DMS53 treated with DMSO at 0.1 percent for 48 hours (cell line): ENCODE results near the gene XYLT1.

Experiments
- DNase-seq: peaks from one replicate; lab custom pipeline; 2025; ENCODE audit not compliant: unreplicated experiment; lab: John Stamatoyannopoulos, UW

XYLT1 gene

DNA sequence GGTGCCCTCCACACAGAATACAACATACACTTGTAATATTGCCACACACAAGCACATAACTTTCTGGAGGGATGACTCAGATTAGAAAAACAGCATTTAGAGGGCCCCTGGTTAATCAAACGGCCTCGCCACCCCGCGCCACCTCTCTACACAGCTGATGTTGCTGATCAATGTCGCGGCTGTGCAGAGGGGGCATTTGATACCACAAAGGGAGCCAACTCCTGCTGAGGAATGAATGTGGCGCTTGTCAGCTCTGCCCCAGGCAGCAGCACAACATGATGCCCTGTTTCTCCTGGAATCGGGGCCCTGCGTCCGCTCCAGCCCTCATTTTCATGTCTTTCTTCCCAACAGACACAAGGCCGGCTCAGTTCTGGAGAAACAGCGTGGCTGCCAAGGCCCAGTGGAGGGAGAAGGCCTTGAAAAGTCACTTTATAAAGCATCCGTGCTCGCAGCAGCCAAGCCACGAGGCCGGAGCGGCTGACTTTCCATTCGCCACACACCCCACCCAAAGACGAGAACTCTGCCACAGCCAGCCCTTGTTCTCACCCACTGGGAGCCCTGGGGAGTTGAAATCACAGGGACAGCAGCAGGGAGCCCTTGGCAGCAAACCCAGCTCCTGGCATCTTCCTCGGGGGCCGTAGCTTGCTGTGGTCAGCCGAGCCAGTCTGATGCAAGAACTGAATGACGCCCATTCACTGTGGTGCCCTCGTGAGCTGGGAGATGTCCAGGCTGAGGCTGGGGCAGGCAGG is 65.6 kb downstream of the XYLT1 start:
- DNase-seq: no peak

DNA sequence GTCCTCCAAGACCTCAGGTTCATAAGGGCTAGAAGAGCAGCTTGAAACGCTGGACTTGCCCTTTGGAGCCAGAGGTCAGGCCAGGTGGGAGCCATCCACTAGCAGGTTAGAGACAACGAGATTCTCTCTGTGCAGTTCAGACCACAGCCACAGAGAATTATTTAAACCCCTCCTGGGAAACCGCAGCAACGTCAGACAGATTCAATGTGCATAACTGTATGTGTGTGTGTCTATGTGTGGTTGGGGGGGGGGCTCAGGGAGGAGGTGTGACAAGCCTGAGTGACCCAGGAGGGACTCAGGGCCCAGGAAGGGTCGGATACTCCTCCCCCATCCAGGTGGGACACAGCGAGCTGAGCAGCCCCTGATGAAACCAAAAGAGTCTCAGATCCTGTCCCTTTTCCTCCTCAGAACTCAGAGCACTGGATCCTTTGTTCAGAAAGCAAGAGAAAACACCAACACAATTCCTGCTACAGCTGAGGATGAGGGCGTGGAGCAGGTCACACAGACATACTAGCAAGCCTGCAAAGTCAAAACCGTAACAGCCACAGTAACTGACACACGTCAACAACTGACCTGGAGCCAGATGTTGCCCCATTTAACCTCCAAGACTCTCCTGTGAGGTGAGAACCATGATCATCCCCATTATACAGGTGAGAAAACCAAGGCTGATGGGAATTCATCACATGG is 66.8 kb downstream of the XYLT1 start:
- no peak for DNase-seq

DNA sequence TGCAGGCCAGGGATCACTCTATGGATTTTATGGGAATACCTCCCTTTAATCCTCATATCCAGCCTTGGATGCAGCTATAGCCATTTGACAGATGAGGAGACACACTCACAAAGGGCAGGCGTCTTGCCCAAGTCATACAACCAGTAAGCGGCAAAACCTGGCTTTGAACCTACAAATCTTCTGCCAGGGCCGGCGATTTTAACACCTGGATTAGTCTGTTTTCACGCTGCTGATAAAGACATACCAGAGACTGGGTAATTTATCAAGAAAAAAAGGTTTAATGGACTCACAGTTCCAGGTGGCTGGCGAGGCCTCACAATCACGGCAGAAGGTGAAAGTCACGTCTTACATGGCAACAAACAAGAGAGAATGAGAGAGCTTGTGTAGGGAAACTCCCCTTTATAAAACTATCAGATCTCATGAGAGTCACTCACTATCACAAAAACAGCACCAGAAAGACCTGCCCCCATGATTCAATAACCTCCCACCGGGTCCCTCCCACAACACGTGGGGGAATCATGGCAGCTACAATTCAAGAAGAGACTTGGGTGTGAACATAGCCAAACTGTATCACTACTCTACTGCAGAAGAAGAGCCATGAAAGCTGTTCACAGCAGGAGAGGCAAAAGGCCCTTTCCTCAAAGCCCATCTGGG is 67.5 kb downstream of the XYLT1 start:
- DNase-seq: no peak

DNA sequence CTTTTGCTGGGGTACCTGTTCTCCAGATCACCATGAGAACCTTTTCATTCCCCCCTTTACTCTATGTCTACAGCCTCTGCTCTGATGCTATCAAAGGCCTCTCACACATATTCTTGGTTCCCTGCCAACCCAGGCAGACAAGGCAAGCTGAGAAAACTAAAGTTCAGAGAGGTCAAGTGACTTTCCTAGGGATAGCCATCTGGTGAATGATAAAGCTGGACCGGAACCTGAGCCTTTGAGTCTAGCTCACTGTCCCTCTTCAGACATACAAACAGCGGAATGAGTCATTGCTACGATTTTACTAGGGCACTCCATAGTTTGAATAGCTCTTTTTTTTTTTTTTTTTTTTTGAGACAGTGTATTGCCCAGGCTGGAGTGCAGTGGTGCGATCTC is 73.3 kb downstream of the XYLT1 start:
- DNase-seq: peak; percentile 87

DNA sequence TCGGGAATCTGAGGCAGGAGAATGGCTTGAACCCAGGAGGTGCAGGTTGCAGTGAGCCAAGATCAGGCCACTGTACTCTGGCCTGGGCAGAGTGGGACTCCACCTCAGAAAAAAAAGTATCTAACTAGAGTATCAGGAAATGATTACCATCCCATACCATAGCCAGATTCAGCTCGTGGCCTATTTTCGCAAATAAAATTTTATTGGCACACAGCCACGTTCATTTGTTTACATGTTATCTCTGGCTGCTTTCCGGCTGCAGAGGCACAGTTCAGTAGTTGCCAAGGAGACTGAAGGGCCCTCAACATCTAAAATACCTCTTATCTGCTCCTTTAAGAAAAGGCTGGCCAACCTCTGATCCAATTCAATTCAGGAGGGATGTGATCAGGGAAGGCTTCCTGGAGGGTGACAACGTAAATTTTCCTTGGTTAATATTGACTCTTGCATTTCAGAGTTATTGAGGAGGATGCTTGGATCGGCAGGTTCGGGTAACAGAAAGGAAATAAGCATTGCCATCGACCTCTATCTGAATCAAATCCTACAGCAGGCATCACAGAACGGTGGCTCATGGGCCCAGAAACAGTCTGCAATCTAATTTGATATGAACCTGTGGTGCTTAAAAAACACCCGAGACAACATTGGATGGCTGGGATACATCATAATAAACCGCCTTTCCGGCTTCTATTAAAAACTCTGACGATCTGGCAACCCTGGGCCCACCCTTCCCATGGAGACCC is 73.8 kb downstream of the XYLT1 start:
- peak; percentile 50 for DNase-seq

DNA sequence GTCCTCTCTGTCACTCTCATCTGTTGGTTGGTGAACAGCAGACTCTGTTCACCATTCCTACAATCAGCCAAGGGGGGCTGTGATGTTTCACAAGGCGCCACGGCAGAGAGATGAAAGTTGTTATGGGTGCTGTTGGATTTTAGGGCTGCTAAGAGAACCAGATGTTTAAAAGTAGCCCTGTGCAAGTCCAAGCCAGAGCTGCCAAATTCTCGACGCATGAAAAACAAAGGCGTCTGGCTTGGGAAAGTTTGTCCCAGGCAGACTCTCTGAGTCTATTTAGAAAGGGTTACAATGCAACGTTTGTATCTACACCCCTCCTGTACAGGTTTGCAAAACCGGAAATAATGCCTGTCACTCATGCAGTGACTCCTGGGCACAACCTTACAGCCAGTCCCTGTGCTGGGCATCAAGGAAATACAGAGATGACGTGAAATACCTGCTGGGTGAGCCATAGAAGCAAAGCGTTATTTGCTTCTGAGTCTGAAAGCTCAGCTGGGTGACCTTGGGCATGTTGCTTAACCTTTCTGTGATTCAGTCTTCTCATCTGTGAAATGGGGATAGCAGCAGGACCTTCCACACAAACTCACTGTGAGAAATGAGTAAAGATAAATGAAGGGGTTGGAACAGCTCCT is 74.8 kb downstream of the XYLT1 start:
- DNase-seq: peak; percentile 1

DNA sequence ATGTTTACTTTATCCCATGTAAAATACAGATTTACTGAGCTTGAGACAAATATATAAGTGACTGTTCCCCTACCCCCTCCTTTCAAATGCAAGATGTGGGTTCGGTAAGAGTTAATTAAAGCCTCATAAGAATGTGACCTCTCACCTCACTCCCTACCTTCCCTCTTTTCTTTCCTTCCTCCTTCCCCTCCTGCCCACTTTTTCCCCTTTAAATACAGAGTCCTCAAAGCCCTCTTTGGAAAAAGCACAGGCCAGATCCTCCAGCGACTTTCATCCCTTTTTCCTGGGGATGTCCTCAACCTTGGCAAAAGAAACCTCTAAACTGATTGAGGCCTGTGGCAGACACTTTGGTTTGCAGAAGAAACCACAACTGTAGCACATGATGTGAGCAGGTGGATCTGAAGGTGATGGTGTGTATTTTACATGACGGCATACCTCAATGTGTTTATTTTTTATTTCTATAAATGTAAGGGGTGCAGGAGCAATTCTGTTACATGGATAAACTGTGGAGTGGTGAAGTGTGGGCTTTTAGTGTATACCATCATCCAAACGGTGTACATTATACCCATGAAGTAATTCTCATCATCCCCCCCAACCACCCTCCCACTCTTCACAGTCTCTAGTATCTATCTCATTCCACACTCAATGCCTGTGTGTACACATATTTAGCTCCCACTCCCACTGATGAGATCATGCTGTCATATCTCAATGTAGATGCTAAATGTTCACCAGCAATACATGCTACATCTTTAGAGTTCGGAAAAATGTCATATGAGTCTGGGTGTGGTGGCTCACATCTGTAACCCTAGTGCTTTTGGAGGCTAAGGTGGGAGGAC is 77.7 kb downstream of the XYLT1 start:
- no peak for DNase-seq

DNA sequence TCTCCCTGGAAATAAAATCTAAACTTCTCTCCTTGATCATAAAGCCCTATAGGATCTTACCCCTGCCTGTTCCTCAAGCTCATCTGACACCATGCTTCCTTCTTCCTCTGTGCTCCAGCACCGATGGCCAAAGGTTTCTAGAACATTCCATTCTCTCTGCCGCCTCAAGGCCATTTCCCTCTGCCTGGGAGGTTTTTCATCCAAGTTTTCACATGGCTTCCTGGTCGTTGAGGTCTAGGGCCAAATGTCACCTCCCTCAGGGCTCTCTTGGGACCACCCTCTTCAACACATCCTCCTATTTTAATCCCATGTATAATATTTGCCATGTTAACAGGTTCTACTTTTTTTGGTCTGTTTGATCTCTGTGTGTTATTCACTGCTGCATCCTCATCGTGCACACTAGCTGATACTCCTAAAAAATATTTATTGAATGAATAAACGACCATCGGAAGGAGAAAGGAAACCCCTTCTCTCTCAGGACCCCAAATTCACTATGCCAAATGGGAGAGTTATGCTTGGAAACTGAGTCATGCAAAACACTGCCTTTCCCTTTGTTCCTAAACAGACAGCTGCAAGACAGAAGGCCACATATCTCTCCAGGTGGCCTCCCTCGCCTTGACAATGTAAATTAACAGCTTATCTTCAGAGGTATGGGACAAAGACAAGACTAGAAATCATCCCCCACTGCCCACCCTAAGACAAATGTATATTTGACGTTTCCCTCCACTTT is 78.5 kb downstream of the XYLT1 start:
- no peak for DNase-seq

DNA sequence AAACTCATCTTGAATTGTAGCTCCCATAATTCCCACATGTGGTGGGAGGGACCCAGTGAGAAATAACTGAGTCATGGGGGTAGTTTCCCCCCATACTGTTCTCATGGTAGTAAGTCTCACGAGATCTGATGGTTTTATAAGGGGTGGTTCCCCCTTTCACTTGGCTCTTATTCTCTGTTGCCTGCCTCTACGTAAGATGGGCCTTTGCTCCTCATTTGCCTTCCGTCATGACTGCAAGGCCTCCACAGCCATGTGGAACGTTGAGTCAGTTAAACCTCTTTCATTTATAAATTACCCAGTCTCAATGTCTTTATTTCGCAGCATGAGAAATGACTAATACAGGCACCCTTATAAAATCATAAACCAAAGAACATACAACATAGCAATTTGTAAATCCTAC is 79.0 kb downstream of the XYLT1 start:
- DNase-seq: no peak

DNA sequence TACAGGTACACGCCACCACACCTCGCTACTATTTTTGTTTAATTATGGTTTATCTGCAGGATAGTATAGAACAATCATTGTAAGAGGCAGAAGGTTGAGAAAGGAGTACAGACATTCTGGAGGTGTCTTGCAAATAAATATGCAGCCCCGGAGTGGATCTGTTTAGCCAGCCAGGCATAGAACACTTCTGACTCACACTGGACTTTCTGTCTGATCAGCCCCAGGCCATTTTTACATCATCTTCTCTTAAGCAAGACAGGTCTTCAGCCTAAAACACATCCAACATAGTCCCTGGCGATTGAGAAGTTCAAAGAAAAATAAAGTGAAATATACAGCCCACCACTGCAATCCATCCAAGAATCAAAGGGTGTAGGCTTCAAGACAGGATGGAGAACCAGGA is 81.4 kb downstream of the XYLT1 start:
- DNase-seq: no peak

DNA sequence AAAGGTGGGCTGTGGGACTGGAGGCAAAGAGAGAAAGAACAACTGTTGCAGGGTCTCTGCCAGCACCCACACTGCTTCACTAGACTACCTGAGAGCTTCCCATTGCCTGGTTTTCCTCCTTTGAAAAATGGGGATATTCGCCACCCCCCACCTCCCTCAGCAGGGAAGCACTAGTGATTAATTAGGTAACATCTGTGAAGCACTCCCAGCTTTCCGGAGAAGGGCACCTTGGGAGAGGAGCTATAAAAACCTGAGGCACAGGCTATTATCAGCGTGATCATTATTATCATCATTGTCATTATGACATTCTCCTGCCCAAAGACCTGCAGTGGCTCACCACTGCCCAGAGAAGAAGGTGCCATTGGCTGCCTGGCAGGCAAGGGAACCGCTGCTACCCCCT is 83.5 kb downstream of the XYLT1 start:
- no peak for DNase-seq

DNA sequence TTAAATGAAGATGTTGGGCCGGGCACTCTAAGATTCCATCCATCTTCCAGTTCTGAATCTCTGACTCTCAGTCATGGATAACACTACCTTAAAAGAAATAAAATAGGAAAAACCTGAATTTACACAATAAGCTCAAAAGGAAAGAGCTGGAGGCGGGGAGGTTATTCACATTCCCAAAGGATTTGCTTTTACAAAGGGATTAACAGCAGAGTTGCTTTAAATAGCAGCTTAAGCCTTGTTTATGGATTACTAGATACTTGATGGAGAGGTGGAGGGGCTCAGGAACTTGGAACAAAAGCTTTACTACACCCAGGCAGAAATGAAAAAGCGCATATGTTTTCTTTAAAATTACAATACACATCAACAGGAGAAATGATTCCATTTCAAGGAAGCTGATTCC is 84.5 kb downstream of the XYLT1 start:
- DNase-seq: no peak

DNA sequence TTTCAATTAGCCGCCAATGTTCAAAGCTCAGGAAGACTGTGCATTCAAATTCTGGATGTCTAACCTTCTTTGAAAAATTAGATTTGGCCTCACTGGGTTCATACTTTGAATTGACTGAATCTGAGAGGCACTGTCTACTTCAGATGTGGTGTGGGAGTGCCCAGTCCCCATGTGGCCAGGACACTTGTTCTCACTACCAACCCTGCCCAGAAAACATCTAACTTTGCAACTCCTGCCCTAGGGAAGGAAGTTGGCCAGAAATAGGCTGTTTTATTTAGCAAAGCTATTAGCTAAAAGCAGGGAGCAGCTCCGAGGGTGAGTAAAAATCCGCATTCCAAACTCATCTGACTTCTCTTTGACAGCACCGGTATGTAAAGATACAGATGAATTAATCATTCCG is 86.3 kb downstream of the XYLT1 start:
- DNase-seq: no peak

DNA sequence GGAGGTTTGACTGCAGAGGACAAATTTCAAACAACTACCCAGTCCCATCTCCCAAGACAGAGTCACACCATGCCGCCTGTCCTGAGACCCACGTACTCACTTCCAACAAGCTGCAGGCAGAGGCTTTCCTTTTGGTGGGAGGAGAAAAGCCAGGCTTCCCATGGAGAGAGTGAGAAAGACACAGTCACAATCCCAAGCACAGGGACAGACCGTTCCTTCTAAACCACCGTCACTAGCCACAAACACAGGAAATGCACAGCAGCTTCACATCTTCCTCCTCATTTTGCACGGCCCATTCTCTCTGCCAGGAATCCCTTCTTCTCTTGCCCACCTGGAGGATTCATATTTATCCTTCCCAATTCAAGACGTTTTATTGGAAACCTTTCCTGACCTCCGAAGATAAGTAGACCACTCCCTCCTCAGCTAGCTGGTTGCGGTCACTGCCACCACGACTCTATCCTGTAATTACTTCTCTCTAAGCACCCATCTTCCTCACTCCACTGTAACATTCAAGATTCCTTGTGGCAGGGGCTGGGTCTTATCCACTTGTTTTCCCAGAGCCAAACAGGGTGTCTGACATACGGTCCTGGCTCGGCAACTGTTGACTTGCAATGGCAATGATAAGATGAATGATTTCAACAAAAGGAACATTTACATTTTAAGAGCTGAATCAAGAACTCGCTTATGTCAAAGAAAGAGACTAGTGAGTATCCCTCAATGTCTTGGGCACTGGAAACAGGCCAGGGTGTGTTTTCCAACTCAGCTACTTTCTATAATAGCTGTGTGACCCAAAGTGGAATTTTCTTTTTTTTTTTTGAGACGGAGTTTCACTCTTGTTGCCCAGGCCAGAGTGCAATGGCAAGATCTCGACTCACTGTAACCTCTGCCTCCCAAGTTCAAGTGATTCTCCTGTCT is 87.6 kb downstream of the XYLT1 start:
- no peak for DNase-seq

DNA sequence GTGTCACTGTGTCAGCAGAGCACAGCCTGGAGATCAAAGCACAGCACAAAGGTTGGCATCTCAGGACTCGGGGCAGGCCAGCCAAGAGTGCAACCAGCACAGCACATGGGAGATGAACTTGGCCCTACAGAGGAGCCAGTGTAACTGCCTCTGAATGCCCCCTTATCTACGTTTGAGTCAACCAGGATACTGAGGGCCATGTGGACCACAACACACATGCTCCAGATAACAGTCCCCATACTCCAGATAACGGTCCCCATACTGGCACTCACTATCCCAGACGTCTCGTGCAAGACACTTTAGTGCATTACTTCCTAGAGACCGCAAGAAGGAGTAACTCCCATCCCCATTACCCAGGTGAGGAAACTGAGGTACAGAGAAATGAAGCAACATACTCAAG is 88.2 kb downstream of the XYLT1 start:
- no peak for DNase-seq

DNA sequence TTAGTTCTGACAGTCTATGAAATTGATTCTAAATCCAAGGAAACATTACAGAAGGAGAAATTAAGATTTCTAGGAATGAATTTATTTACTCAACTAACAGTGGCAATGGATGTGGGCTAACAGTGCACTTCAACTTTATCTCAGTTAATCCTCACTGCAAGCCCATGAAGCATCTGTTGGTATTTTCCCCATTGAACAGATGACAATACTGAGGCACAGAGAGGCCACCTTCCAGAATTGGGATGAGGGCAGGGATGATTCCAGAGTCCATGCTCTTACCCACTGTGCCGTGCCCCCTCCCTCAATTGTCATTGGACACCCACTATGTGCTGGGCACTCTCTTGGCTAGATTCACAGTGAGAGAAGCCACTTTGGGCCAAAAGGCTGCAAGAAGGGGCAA is 89.0 kb downstream of the XYLT1 start:
- DNase-seq: no peak

DNA sequence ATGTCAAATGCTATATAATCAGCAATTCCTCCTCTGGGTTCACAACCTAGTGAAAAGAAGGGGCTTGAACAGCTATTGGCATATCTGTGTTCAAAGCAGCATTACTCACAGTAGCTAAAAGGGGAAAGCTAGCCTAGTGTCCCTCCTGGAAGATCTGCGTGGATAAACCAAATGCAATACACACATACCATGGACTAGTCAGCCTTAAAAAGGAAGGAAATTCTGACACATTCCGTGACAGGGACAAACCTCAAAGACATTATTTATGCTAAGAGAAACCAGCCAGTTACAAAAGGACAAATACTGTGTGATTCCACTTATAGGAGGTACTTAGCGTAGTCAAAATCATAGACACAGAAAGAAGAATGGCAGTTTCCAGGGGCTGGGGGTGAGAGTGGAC is 90.1 kb downstream of the XYLT1 start:
- DNase-seq: no peak

DNA sequence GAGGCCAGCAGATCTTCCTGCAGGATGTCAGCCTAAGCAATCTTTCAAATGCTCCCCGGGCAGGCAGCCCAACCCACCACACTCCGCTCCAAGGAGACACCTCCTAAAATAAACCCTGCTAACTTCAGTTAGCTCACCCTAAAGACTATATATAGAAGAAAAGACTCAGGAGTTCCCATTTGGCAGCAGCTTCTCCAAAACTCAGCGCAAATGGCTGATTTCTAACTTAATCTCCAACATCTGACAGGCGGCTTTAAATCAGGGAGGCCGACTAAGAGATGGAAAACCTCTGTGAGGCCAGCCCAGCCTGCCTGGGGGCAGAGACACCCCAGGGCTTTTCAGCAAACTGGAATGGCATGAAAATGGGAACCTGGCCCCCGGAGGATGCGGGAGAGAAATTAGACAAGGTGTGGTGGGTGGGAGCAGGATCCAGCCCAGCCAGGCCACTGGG is 91.6 kb downstream of the XYLT1 start:
- DNase-seq: no peak
